ENCODE data around the gene FYCO1. TPM values are rescaled to one million over a fixed set of nuclear protein-coding genes. Genes with fewer than 3 reads are reported as not detected.

Gene FYCO1
- total and polyA plus RNA-seq, 9 of the 15 experiments (the other 6 are each of a cell fraction or from before 2014, with no cell fraction given) = 2.1 to 13.8 (median 7.4) TPM

- Histone ChIP-seq H2AFZ (ENCODE audit: low read depth, low read length) (no peak overlapping the region), H4K20me1 (replicated peaks; ENCODE audit: control insufficient read depth, insufficient read depth, low read length) (no peaks in the 10 kb centered on the region), H3K9me1 (ENCODE audit: control insufficient read depth, insufficient read depth, low read length) (no peaks in the 10 kb centered on the region), H3K36me3 (ENCODE audit: control insufficient read depth, insufficient read depth, low read length) (no peaks in the 10 kb centered on the region), H3K9ac (ENCODE audit: insufficient read depth in 1 of 2, low read depth in 2 of 2, low read length in 2 of 2) (no peak overlapping the region), H3K4me1 (replicated peaks in 1 of 2; ENCODE audit: control insufficient read depth in 2 of 2, insufficient read depth in 2 of 2, low read length in 2 of 2) (no peaks in the 10 kb centered on the region; a peak in 1 of 5 replicates), H3K9me3 (replicated peaks; ENCODE audit: control insufficient read depth, insufficient read depth, low read depth, low read length) (peaks cover 4% of the 10 kb centered on the region; the same call in 1 of the 2 replicates), H3K27me3 (ENCODE audit: control insufficient read depth in 2 of 2, insufficient read depth in 2 of 2, low read length in 2 of 2) (peaks cover 4 to 24% of the 10 kb centered on the region in 2 experiments; a peak in 4 of 5 replicates), H3K4me3 (no peak overlapping the region), H3K27ac (ENCODE audit: extremely low read depth, low read depth, low read length) (no peak overlapping the region), H3K79me2 (ENCODE audit: control insufficient read depth, insufficient read depth, low read length) (no peaks in the 10 kb centered on the region), H3K4me2 (ENCODE audit: insufficient read depth, low read length) (no peak overlapping the region)
- DNase-seq (ENCODE audit: extremely low read depth in 1 of 4, low spot score in 3 of 4) (no peak), ATAC-seq (no peak), FAIRE-seq (no peak)
- ChIA-PET POLR2A (interaction anchor here (1.1 to 1.2 kb wide), 2 partner anchors 17 to 72 kb away, joined by 3 to 4 read pairs; no protein-coding TSS in a partner anchor), CTCF (ENCODE audit: low intra/inter-chr PET ratio) (no interaction called here)
- WGBS (ENCODE audit: insufficient coverage, low coverage, missing lambda C conversion rate) = 8% methylated on average over 2 of the region's 2 CpGs
- TF ChIP-seq IRF9 (tag; IDR thresholded peaks at IDR 0.05) (no peak), ZKSCAN1 (IDR thresholded peaks at IDR 0.05; ENCODE audit: low read depth, low read length) (no peak), CREB3L1 (IDR thresholded peaks at IDR 0.05; ENCODE audit: borderline replicate concordance, low read depth) (no peak), ZNF583 (CRISPR knock-in tag; IDR thresholded peaks at IDR 0.05) (no peak), PCBP1 (IDR thresholded peaks at IDR 0.05; ENCODE audit: low read depth, low read length, poor library complexity, severe bottlenecking) (no peak), PHF8 (IDR thresholded peaks at IDR 0.05; ENCODE audit: borderline replicate concordance, low read length) (no peak), GTF2F1 (IDR thresholded peaks at IDR 0.05; ENCODE audit: low read depth, low read length) (no peak), TSHZ1 (CRISPR knock-in tag; IDR thresholded peaks at IDR 0.05) (no peak), NFIX (CRISPR knock-in tag; IDR thresholded peaks at IDR 0.05; ENCODE audit: low read depth) (no peak), ZNF717 (CRISPR knock-in tag; IDR thresholded peaks at IDR 0.05) (no peak), SIN3B (IDR thresholded peaks at IDR 0.05; ENCODE audit: low read depth) (no peak)
- TF ChIP-seq, protein P1, sequence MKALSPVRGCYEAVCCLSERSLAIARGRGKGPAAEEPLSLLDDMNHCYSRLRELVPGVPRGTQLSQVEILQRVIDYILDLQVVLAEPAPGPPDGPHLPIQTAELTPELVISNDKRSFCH (CRISPR knock-in tag; IDR thresholded peaks at IDR 0.05) = no peak
- TF ChIP-seq, protein P1 (tag; IDR thresholded peaks at IDR 0.05) = no peak
- TF ChIP-seq, protein P2, sequence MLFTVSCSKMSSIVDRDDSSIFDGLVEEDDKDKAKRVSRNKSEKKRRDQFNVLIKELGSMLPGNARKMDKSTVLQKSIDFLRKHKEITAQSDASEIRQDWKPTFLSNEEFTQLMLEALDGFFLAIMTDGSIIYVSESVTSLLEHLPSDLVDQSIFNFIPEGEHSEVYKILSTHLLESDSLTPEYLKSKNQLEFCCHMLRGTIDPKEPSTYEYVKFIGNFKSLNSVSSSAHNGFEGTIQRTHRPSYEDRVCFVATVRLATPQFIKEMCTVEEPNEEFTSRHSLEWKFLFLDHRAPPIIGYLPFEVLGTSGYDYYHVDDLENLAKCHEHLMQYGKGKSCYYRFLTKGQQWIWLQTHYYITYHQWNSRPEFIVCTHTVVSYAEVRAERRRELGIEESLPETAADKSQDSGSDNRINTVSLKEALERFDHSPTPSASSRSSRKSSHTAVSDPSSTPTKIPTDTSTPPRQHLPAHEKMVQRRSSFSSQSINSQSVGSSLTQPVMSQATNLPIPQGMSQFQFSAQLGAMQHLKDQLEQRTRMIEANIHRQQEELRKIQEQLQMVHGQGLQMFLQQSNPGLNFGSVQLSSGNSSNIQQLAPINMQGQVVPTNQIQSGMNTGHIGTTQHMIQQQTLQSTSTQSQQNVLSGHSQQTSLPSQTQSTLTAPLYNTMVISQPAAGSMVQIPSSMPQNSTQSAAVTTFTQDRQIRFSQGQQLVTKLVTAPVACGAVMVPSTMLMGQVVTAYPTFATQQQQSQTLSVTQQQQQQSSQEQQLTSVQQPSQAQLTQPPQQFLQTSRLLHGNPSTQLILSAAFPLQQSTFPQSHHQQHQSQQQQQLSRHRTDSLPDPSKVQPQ (CRISPR knock-in tag; IDR thresholded peaks at IDR 0.05; ENCODE audit: borderline replicate concordance) = no peak
- in situ Hi-C loops (cut with MboI) (no loop called here), intact Hi-C loops (cut with micrococcal nuclease) (no loop called here)
- BruUV-seq (replicated peaks) = no TSS peak
These were observed 36.1 kb upstream of the FYCO1 start for GRCh38 chr3:46031747-46032146.

Measured in K562 (cell line).